GM19035 (cell line): ENCODE data around the gene PRDX6.
A peak's percentile ranks its signal among the peaks of the same experiment; 100 is the strongest.
"Not testable (repeated sequence)": the region's sequence is repeated elsewhere in the genome, so short reads cannot be mapped to it uniquely, and the experiment has no call there.

Experiments
- ATAC-seq: cut with Tn5 transposase; IDR thresholded peaks from one replicate; pipeline ENCODE4 v1.9.1; 2021; ENCODE audit not compliant: unreplicated experiment

The PRDX6 gene

GRCh38 chr1:173477286-173478093 lies at the start of gene PRDX6:
Gene PRDX6 (plus strand): TSS chr1:173477335. CDS start chr1:173477398, 63 bp downstream.
- peak; percentile 61 for ATAC-seq

GRCh38 chr1:173429471-173430402 lies 47.4 kb upstream of the PRDX6 start:
- peak; percentile 72 for ATAC-seq

GRCh38 chr1:173430677-173431303 lies 46.3 kb upstream of the PRDX6 start:
- no peak for ATAC-seq

GRCh38 chr1:173431304-173432045 lies 45.7 kb upstream of the PRDX6 start:
- peak; percentile 59 for ATAC-seq

GRCh38 chr1:173432331-173432730 lies 44.8 kb upstream of the PRDX6 start:
- no peak for ATAC-seq

GRCh38 chr1:173433751-173434326 lies 43.3 kb upstream of the PRDX6 start:
- no peak for ATAC-seq

- no peak for ATAC-seq
Observed at GRCh38 chr1:173436841-173437428, 40.2 kb upstream of the PRDX6 start.

GRCh38 chr1:173438675-173439074 lies 38.5 kb upstream of the PRDX6 start:
- ATAC-seq, result no peak

GRCh38 chr1:173440430-173440829 lies 36.7 kb upstream of the PRDX6 start:
- no peak for ATAC-seq

GRCh38 chr1:173444757-173445156 lies 32.4 kb upstream of the PRDX6 start:
- no peak for ATAC-seq

- no peak for ATAC-seq
Observed at GRCh38 chr1:173445164-173445563, 32.0 kb upstream of the PRDX6 start.

GRCh38 chr1:173445656-173446055 lies 31.5 kb upstream of the PRDX6 start:
- no peak for ATAC-seq

GRCh38 chr1:173447224-173447623 lies 29.9 kb upstream of the PRDX6 start:
- ATAC-seq, result no peak

- ATAC-seq, result no peak
Observed at GRCh38 chr1:173448945-173449344, 28.2 kb upstream of the PRDX6 start.

GRCh38 chr1:173451981-173452380 lies 25.2 kb upstream of the PRDX6 start:
- ATAC-seq, result no peak

- no peak for ATAC-seq
Observed at GRCh38 chr1:173453982-173454381, 23.2 kb upstream of the PRDX6 start.

GRCh38 chr1:173454966-173455524 lies 22.1 kb upstream of the PRDX6 start:
- ATAC-seq, result no peak

- no peak for ATAC-seq
Observed at GRCh38 chr1:173459885-173460284, 17.2 kb upstream of the PRDX6 start.

GRCh38 chr1:173462666-173463065 lies 14.5 kb upstream of the PRDX6 start:
- ATAC-seq, result not testable (repeated sequence)

- not testable (repeated sequence) for ATAC-seq
Observed at GRCh38 chr1:173464185-173464584, 12.9 kb upstream of the PRDX6 start.
